WERI-Rb-1 (cell line): ENCODE results near the gene DMP1.

ENCODE experiments used
- DNase-seq: peaks from one replicate; pipeline ENCODE4 v3.0.0-alpha.2; 2020
- H3K27ac ChIP-seq: fragments of 250-450 bp; sonication (Bioruptor Pico); 2 replicates; pipeline ENCODE4 v1.5.1; 2020; ENCODE audit warnings: mild to moderate bottlenecking, moderate library complexity
- H3K27me3 ChIP-seq: fragments of 250-450 bp; sonication (Bioruptor Pico); 2 replicates; pipeline ENCODE4 v1.5.1; 2021; ENCODE audit warnings: mild to moderate bottlenecking, low read depth, moderate library complexity; ENCODE audit not compliant: insufficient read depth, severe bottlenecking
- H3K36me3 ChIP-seq: fragments of 250-450 bp; sonication (Bioruptor Pico); 2 replicates; pipeline ENCODE4 v1.5.1; 2020; ENCODE audit warnings: mild to moderate bottlenecking, moderate library complexity
- H3K4me3 ChIP-seq: 2 replicates; pipeline ENCODE4 v1.5.1; 2011; ENCODE audit warnings: low read depth, mild to moderate bottlenecking, control low read depth, low read length
- H3K9me3 ChIP-seq: fragments of 250-450 bp; sonication (Bioruptor Pico); 2 replicates; pipeline ENCODE4 v1.5.1; 2021; ENCODE audit warnings: mild to moderate bottlenecking, moderate library complexity; ENCODE audit not compliant: severe bottlenecking
- TF ChIP-seq, protein P1 (sequence below): IDR thresholded peaks from 2 replicates; pipeline ENCODE4 v1.5.1; 2011; ENCODE audit warnings: low read depth, mild to moderate bottlenecking, control low read depth, inconsistent platforms, low read length

The DMP1 gene

DNA sequence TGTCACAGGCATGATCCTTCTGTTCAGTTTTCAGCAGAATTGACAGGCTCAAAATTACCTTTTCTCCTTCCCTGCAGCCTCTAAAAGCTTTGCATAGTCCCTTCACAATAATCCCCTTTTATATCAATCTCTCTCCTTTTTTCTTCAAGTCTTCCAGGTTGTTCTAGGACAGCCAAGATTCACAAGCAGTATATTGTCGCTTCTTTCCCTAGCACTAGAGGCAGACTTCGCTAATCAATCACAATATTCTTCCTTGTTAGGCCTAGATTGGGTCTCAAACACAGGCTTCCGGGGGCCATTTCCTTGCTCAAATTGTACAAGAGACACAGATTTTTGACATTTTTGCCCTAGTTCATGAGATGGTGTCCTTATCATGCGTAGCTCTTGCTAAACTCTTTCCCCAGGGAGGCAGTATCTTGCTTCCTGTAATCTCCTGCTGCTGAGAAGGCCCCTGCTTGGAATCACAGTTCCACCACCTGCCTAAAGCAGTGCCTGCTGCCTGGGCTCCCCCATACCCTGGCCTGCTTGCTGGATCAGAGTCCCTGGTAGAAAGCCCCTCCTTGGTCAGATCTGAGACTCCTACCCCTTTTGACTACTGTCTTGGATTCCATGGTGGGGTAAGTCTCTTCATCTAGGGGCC, 57.3 kb downstream of the DMP1 start:
- no peaks in the 10 kb centered on the region for H3K36me3 ChIP-seq
- H3K27me3 ChIP-seq, result no peaks in the 10 kb centered on the region
- H3K9me3 ChIP-seq, result no peaks in the 10 kb centered on the region
- H3K27ac ChIP-seq, result no peak overlapping the region
- TF ChIP-seq, protein P1, sequence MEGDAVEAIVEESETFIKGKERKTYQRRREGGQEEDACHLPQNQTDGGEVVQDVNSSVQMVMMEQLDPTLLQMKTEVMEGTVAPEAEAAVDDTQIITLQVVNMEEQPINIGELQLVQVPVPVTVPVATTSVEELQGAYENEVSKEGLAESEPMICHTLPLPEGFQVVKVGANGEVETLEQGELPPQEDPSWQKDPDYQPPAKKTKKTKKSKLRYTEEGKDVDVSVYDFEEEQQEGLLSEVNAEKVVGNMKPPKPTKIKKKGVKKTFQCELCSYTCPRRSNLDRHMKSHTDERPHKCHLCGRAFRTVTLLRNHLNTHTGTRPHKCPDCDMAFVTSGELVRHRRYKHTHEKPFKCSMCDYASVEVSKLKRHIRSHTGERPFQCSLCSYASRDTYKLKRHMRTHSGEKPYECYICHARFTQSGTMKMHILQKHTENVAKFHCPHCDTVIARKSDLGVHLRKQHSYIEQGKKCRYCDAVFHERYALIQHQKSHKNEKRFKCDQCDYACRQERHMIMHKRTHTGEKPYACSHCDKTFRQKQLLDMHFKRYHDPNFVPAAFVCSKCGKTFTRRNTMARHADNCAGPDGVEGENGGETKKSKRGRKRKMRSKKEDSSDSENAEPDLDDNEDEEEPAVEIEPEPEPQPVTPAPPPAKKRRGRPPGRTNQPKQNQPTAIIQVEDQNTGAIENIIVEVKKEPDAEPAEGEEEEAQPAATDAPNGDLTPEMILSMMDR, result no peak
- no peak for DNase-seq
- H3K4me3 ChIP-seq, result no peak overlapping the region
